K562 (cell line): ENCODE measurements around the gene UMODL1. TPM values are rescaled to one million over a fixed set of nuclear protein-coding genes. Genes with fewer than 3 reads are reported as not detected.
A peak's percentile ranks its signal among the peaks of the same experiment; 100 is the strongest.

Experiments
- DMBX1 ChIP-seq: fragments of 250-450 bp; sonication (Bioruptor Pico); IDR thresholded peaks from 2 replicates; pipeline ENCODE4 v1.8.0; 2022; ENCODE audit warnings: inconsistent platforms, mild to moderate bottlenecking, moderate library complexity, borderline replicate concordance
- EGR1 ChIP-seq: fragments of 450-650 bp; conservative IDR thresholded peaks from 2 replicates; pipeline ENCODE4 v1.6.1; 2017; ENCODE audit warnings: mild to moderate bottlenecking
- ETS2 ChIP-seq: IDR thresholded peaks from 2 replicates; pipeline ENCODE4 v1.6.1; 2016; ENCODE audit warnings: borderline replicate concordance, missing genetic modification characterization, mild to moderate bottlenecking, moderate library complexity, missing compliant biosample characterization; ENCODE audit not compliant: poor library complexity, severe bottlenecking
- MYBL2 ChIP-seq, 2 experiments: fragments of 450-650 bp in 1 of 2; sonication (generic) in 1 of 2; formaldehyde crosslinking in 1 of 2; IDR thresholded peaks; 2 replicates each; pipeline versions ENCODE4 v1.6.1 to v1.8.1; 2017 to 2022; ENCODE audit warnings: borderline replicate concordance in 1 of 2, inconsistent platforms in 1 of 2, low read depth in 1 of 2, mild to moderate bottlenecking in 1 of 2, missing genetic modification reagents in 1 of 2, moderate library complexity in 1 of 2
- PTTG1 ChIP-seq: fragments of 450-650 bp; IDR thresholded peaks from 2 replicates; pipeline ENCODE4 v1.6.1; 2016; ENCODE audit warnings: low read depth, mild to moderate bottlenecking, missing genetic modification characterization, missing compliant biosample characterization
- RAD21 ChIP-seq, 2 experiments: fragments of 250-450 bp in 1 of 2; fragments of 450-650 bp in 1 of 2; sonication (Bioruptor Pico) in 1 of 2; formaldehyde crosslinking in 1 of 2; IDR thresholded peaks in 1 of 2; conservative IDR thresholded peaks in 1 of 2; 2 replicates each; pipeline versions ENCODE4 v1.4.0 to v1.8.0; 2020 to 2022; ENCODE audit warnings: mild to moderate bottlenecking in 2 of 2, moderate library complexity in 1 of 2
- RB1 ChIP-seq: fragments of 450-650 bp; IDR thresholded peaks from 2 replicates; pipeline ENCODE4 v1.6.1; 2017; ENCODE audit warnings: low read depth, mild to moderate bottlenecking
- RCOR1 ChIP-seq, 2 experiments: IDR thresholded peaks; 2 replicates each; pipeline ENCODE4 v1.6.1; 2012; ENCODE audit warnings: low read depth in 2 of 2, low read length in 2 of 2, borderline replicate concordance in 1 of 2, improper control_type of control experiment in 1 of 2
- SMC3 ChIP-seq: conservative IDR thresholded peaks from 2 replicates; pipeline ENCODE4 v1.6.1; 2011; ENCODE audit warnings: low read depth, low read length, improper control_type of control experiment; ENCODE audit not compliant: insufficient read depth
- SOX6 ChIP-seq: fragments of 450-650 bp; IDR thresholded peaks from 2 replicates; pipeline ENCODE4 v1.6.1; 2014; ENCODE audit warnings: mild to moderate bottlenecking
- SRSF9 ChIP-seq: fragments of 200-400 bp; formaldehyde crosslinking; IDR thresholded peaks from 2 replicates; pipeline ENCODE4 v1.6.1; 2017; ENCODE audit warnings: low read depth, low read length, borderline replicate concordance
- ZNF785 ChIP-seq: fragments of 250-450 bp; sonication (Bioruptor Pico); IDR thresholded peaks from 2 replicates; pipeline ENCODE4 v1.4.0; 2020; ENCODE audit warnings: mild to moderate bottlenecking
- polyA plus RNA-seq, 8 experiments: library from polyadenylated mRNA; depleted of rRNA in 4 of 8; stranded (reverse) in 5 of 8; unstranded in 3 of 8; fragments of >200 nt; fragmentation: Nextera tagmentation in 2 of 8; fragmentation: Illumina TruSeq in 1 of 8; extraction: Ambion mirVana in 2 of 8; extraction: Trizol in 1 of 8; gene quantifications; 2 replicates each; pipeline versions ENCODE4 v1.2.1 to v1.2.3, GENCODE V29; 2011 to 2014; ENCODE audit warnings: inconsistent platforms in 1 of 8, missing spikeins in 1 of 8
- total RNA-seq, 7 experiments: library from RNA; depleted of rRNA in 6 of 7; stranded (reverse); fragments of >200 nt in 6 of 7; fragmentation: Illumina TruSeq in 2 of 7; extraction: Trizol in 2 of 7; gene quantifications; 2 replicates each; pipeline versions ENCODE4 v1.2.1 to v1.2.3, GENCODE V29; 2011 to 2021; ENCODE audit warnings: low replicate concordance in 1 of 7
- TF ChIP-seq, protein P1 (sequence below): fragments of 200-400 bp; formaldehyde crosslinking; IDR thresholded peaks from 2 replicates; pipeline ENCODE4 v1.6.1; 2017; ENCODE audit warnings: mild to moderate bottlenecking, low read depth, low read length, moderate library complexity
- TF ChIP-seq, protein P2 (sequence below): fragments of 250-450 bp; sonication (Bioruptor Pico); IDR thresholded peaks from 2 replicates; pipeline ENCODE4 v1.9.0; 2021; ENCODE audit warnings: mild to moderate bottlenecking, inconsistent platforms
- TF ChIP-seq, protein P3 (sequence below): sonication (generic); formaldehyde crosslinking; IDR thresholded peaks from 2 replicates; pipeline ENCODE4 v1.8.0; 2022; ENCODE audit warnings: mild to moderate bottlenecking, low read depth, missing genetic modification reagents
- TF ChIP-seq, protein P4 (sequence below), 2 experiments: fragments of 450-650 bp; IDR thresholded peaks; 2 replicates each; pipeline ENCODE4 v1.6.1; 2016
- TF ChIP-seq, protein P5 (sequence below): fragments of 450-650 bp; formaldehyde crosslinking; IDR thresholded peaks from 2 replicates; pipeline ENCODE4 v1.4.0; 2022; ENCODE audit warnings: missing genetic modification characterization

UMODL1 gene
- total and polyA plus RNA-seq, 9 of the 15 experiments (the other 6 are each of a cell fraction or from before 2014, with no cell fraction given), result not detected

DNA sequence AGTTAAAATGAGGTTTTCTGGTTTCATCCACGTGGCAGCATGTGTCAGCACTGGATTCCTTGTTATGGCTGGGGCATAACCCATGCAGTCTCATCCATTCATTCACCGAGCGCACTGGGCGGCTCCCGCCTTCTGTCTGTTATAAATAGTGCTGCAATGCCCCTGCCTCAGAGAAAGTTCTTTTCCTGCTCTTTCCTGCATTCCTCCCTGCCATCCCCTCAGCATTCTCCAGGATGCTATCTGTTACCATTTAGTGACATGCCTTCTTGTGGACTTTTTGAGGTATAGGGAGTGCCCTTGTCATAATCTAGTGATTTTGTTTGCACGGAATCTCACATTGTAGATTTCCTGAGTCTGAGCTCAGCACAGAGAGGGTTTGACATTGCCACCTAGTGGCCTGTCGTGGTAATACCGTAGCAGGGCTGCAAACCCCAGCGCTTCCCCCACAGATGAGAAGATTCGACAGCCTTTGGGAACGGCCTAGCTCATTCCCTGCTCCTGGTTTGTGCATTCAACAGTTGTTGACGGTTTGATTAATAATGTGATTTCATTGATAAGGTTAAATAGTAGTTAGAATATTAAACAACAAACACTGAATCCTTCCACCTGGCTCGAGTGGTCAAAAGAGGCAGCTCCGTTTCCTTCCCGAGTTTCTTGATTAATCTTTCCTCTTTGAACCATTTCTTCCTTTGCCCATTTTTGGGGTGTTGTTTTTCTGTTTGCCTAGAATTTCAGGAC lies 46.3 kb downstream of the UMODL1 start (continued):
- peak in 1 of 2 experiments; percentile 8; a peak in 1 of 4 replicates for TF ChIP-seq RCOR1 (IDR thresholded peaks at IDR 0.05; ENCODE audit: borderline replicate concordance in 1 of 2, low read depth in 2 of 2, low read length in 2 of 2)
- no peak for TF ChIP-seq EGR1
- TF ChIP-seq, protein P1, sequence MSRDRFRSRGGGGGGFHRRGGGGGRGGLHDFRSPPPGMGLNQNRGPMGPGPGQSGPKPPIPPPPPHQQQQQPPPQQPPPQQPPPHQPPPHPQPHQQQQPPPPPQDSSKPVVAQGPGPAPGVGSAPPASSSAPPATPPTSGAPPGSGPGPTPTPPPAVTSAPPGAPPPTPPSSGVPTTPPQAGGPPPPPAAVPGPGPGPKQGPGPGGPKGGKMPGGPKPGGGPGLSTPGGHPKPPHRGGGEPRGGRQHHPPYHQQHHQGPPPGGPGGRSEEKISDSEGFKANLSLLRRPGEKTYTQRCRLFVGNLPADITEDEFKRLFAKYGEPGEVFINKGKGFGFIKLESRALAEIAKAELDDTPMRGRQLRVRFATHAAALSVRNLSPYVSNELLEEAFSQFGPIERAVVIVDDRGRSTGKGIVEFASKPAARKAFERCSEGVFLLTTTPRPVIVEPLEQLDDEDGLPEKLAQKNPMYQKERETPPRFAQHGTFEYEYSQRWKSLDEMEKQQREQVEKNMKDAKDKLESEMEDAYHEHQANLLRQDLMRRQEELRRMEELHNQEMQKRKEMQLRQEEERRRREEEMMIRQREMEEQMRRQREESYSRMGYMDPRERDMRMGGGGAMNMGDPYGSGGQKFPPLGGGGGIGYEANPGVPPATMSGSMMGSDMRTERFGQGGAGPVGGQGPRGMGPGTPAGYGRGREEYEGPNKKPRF, result no peak
- TF ChIP-seq, protein P2, sequence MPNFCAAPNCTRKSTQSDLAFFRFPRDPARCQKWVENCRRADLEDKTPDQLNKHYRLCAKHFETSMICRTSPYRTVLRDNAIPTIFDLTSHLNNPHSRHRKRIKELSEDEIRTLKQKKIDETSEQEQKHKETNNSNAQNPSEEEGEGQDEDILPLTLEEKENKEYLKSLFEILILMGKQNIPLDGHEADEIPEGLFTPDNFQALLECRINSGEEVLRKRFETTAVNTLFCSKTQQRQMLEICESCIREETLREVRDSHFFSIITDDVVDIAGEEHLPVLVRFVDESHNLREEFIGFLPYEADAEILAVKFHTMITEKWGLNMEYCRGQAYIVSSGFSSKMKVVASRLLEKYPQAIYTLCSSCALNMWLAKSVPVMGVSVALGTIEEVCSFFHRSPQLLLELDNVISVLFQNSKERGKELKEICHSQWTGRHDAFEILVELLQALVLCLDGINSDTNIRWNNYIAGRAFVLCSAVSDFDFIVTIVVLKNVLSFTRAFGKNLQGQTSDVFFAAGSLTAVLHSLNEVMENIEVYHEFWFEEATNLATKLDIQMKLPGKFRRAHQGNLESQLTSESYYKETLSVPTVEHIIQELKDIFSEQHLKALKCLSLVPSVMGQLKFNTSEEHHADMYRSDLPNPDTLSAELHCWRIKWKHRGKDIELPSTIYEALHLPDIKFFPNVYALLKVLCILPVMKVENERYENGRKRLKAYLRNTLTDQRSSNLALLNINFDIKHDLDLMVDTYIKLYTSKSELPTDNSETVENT, result no peak
- peak; percentile 75 to 90 for TF ChIP-seq RAD21 (CRISPR knock-in tag; conservative IDR thresholded peaks at IDR 0.05 in 1 of 2, IDR thresholded peaks at IDR 0.05 in 1 of 2)
- no peak for TF ChIP-seq ETS2 (tag)
- no peak for TF ChIP-seq PTTG1 (tag)
- TF ChIP-seq, protein P3, sequence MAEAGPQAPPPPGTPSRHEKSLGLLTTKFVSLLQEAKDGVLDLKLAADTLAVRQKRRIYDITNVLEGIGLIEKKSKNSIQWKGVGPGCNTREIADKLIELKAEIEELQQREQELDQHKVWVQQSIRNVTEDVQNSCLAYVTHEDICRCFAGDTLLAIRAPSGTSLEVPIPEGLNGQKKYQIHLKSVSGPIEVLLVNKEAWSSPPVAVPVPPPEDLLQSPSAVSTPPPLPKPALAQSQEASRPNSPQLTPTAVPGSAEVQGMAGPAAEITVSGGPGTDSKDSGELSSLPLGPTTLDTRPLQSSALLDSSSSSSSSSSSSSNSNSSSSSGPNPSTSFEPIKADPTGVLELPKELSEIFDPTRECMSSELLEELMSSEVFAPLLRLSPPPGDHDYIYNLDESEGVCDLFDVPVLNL, result no peak
- TF ChIP-seq SRSF9, result no peak
- peak; percentile 37; the same call in 1 of the 2 replicates for TF ChIP-seq RB1
- no peak for TF ChIP-seq ZNF785 (CRISPR knock-in tag)
- TF ChIP-seq DMBX1 (CRISPR knock-in tag), result no peak
- peak; percentile 87 for TF ChIP-seq SMC3
- TF ChIP-seq MYBL2 (IDR thresholded peaks at IDR 0.05; ENCODE audit: low read depth), result no peak
- no peak for TF ChIP-seq MYBL2 (CRISPR knock-in tag; IDR thresholded peaks at IDR 0.05; ENCODE audit: borderline replicate concordance)
- no peak for TF ChIP-seq SOX6
- TF ChIP-seq, protein P4, sequence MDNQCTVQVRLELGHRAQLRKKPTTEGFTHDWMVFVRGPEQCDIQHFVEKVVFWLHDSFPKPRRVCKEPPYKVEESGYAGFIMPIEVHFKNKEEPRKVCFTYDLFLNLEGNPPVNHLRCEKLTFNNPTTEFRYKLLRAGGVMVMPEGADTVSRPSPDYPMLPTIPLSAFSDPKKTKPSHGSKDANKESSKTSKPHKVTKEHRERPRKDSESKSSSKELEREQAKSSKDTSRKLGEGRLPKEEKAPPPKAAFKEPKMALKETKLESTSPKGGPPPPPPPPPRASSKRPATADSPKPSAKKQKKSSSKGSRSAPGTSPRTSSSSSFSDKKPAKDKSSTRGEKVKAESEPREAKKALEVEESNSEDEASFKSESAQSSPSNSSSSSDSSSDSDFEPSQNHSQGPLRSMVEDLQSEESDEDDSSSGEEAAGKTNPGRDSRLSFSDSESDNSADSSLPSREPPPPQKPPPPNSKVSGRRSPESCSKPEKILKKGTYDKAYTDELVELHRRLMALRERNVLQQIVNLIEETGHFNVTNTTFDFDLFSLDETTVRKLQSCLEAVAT (IDR thresholded peaks at IDR 0.05), result no peak
- TF ChIP-seq, protein P5, sequence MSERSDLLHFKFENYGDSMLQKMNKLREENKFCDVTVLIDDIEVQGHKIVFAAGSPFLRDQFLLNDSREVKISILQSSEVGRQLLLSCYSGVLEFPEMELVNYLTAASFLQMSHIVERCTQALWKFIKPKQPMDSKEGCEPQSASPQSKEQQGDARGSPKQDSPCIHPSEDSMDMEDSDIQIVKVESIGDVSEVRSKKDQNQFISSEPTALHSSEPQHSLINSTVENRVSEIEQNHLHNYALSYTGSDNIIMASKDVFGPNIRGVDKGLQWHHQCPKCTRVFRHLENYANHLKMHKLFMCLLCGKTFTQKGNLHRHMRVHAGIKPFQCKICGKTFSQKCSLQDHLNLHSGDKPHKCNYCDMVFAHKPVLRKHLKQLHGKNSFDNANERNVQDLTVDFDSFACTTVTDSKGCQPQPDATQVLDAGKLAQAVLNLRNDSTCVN, result no peak
